Activated CD4-positive, alpha-beta T cell treated with anti-CD3 and anti-CD28 coated beads, Interleukin-2, amount 10 ng/mL, durations not matched to agents 24 days and 14 days (primary cell): Measurements from ENCODE around the gene THSD4. TPM values are rescaled to one million over a fixed set of nuclear protein-coding genes. Genes with fewer than 3 reads are reported as not detected.

ENCODE experiments used
- DNase-seq: peaks from one replicate; pipeline ENCODE4 v3.0.0; 2022
- H3K27ac Mint-ChIP-seq: one replicate; pipeline ENCODE4 v1.8.0; 2022; ENCODE audit warnings: mild to moderate bottlenecking, mixed read lengths
- H3K27me3 Mint-ChIP-seq: one replicate; pipeline ENCODE4 v1.8.0; 2022; ENCODE audit warnings: mixed read lengths
- H3K36me3 Mint-ChIP-seq: one replicate; pipeline ENCODE4 v1.8.0; 2022; ENCODE audit warnings: low read depth, mild to moderate bottlenecking, mixed read lengths
- H3K4me1 Mint-ChIP-seq: one replicate; pipeline ENCODE4 v1.8.0; 2021; ENCODE audit warnings: mixed read lengths
- H3K4me3 Mint-ChIP-seq: one replicate; pipeline ENCODE4 v1.8.0; 2022; ENCODE audit warnings: mild to moderate bottlenecking, moderate library complexity, mixed read lengths
- H3K9me3 Mint-ChIP-seq: one replicate; pipeline ENCODE4 v1.8.0; 2021; ENCODE audit warnings: mixed read lengths
- intact Hi-C: fragments of 100-400 bp; cut with micrococcal nuclease; formaldehyde crosslinking; loops from one replicate; pipeline ENCODE4 v1.15.1; 2023
- total RNA-seq: library from RNA; stranded (reverse); gene quantifications from 2 replicates; pipeline ENCODE4 v1.2.3, GENCODE V29; 2022

Gene THSD4
- total RNA-seq, 1 donor from 2014 or later: not detected

DNA sequence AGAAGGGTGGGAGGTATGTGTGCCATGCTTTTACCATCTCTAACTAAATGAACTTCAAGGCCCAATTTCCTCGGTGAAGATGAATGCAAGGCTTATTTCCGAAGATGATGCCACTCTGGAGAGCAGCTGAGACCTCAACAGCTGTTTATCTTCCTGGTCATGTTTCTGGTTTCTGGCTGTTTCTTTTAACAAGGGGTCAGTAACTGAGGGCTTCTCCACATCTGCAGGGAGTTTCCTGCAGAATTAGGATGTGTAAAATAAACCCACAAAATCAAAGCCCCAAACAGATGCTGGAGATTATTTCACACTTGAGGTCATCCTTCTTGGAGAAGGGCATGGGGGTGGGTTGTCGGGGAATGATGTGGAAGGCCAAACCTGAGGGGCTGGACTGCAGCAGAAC lies 220.3 kb downstream of the THSD4 start:
- peaks cover 2% of the 10 kb centered on the region for H3K27me3 Mint-ChIP-seq
- intact Hi-C loops: no loop called here
- H3K4me3 Mint-ChIP-seq: no peak overlapping the region
- peaks cover 2% of the 10 kb centered on the region for H3K4me1 Mint-ChIP-seq
- H3K36me3 Mint-ChIP-seq: no peaks in the 10 kb centered on the region
- no peak overlapping the region for H3K27ac Mint-ChIP-seq
- DNase-seq: no peak
- no peaks in the 10 kb centered on the region for H3K9me3 Mint-ChIP-seq

DNA sequence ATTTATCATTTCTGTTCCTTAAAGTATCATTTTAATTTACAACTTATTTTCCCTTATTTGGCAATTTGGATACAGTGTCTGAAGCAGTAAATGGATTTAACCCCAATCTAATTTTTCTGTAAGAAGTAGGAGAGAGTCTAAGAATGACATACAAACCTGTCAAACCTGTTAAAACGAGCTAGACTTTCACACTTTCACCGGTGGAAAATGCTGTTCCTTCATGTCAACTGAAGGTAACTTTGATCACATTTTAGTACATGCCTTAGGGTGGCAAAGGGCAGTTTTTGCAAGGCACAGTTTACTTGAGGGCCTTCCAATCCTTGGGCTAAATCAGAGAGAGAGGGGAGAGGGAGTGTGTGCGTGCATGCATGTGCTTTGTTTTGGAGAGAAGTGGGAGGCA lies 221.4 kb downstream of the THSD4 start:
- Mint-ChIP-seq H3K27ac (no peak overlapping the region), H3K36me3 (no peaks in the 10 kb centered on the region), H3K27me3 (peaks cover 2% of the 10 kb centered on the region), H3K4me1 (peaks cover 2% of the 10 kb centered on the region), H3K9me3 (no peaks in the 10 kb centered on the region), H3K4me3 (no peak overlapping the region)
- intact Hi-C loops: no loop called here
- DNase-seq: no peak

DNA sequence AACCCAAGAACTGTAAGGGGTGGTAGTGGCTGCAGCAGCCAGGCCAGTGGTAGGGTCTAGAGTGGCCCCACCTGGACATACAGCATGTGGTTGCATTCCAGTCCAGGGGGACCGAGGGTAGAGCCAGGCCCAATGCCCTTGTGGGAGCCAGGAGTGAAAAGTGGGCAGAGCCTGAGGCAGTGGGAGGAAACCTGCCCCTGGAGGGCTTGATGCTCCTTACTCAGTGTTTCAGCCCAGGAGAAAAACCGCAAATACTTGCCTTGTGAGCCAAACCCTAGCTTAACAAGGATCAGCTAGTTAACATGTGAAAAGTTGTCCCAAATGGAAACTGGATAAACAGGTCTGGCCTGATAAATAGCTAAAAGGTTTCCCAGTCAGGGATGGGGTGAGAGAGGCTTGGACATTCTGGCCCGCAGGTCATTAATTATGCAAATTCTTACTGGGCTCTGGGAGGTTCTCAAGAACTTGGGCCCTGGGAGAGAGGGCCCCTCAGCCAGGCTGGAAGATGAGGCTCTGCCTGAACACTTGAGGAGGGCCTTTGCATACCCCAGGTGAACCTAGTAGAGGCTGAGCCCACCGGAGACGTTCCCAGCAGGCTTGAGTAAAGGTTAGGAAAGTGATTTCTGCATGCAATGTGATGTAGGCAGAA lies 222.1 kb downstream of the THSD4 start:
- intact Hi-C loops: no loop called here
- Mint-ChIP-seq H3K4me3 (no peak overlapping the region), H3K4me1 (peaks cover 2% of the 10 kb centered on the region), H3K36me3 (no peaks in the 10 kb centered on the region), H3K9me3 (no peaks in the 10 kb centered on the region), H3K27me3 (peaks cover 2% of the 10 kb centered on the region), H3K27ac (no peak overlapping the region)
- no peak for DNase-seq

GRCh38 chr15:71338265-71338664 lies 223.0 kb downstream of the THSD4 start:
- Mint-ChIP-seq H3K9me3 (no peaks in the 10 kb centered on the region), H3K27me3 (peaks cover 2% of the 10 kb centered on the region), H3K27ac (no peak overlapping the region), H3K4me1 (peaks cover 2% of the 10 kb centered on the region), H3K4me3 (no peak overlapping the region), H3K36me3 (no peaks in the 10 kb centered on the region)
- intact Hi-C loops: no loop called here
- no peak for DNase-seq

DNA sequence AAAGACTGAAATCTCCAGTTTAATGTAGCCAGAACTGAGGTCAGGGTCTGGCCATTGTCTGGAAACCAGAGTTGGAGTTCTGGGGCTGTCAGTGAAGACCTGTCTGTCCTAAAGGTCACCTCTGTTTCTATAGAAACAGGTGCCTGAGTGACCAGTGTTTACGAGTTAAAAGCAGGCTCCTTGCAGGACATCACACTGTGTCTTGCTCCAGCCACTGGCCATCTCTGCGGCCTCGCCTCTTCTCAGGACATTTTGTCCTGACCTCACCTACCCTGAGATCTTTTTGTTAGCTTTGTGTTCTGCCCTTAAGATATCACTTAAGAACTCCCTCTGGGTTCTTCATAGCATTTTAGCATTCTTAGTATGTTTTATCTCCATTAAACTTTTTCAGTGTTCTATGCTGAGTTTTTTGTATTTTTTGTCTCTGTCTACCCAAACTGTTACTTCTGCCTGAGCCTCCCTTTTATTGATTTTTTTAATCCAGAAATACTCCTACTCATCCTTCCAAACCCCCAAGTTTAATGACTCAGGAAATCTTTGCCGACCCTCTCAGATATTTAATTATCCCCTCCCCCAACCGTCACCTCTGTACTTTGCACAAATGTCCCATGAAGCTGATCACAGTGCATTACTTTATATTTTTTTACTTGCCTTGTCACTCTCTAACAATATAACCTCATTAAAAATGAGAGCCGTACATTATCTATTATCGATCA lies 223.7 kb downstream of the THSD4 start:
- no peak for DNase-seq
- Mint-ChIP-seq H3K36me3 (no peaks in the 10 kb centered on the region), H3K27me3 (peaks cover 2% of the 10 kb centered on the region), H3K4me1 (no peaks in the 10 kb centered on the region), H3K4me3 (no peak overlapping the region), H3K27ac (no peak overlapping the region), H3K9me3 (no peaks in the 10 kb centered on the region)
- intact Hi-C loops: no loop called here

- intact Hi-C loops: loop anchor here (10.0 kb wide), 1 partner anchor 227 kb away; the partner anchor contains the start of gene THSD4
- no peaks in the 10 kb centered on the region for H3K4me1 Mint-ChIP-seq
- H3K27ac Mint-ChIP-seq: no peak overlapping the region
- no peak for DNase-seq
- no peaks in the 10 kb centered on the region for H3K36me3 Mint-ChIP-seq
- H3K27me3 Mint-ChIP-seq: no peaks in the 10 kb centered on the region
- no peak overlapping the region for H3K4me3 Mint-ChIP-seq
- no peaks in the 10 kb centered on the region for H3K9me3 Mint-ChIP-seq
Measured at GRCh38 chr15:71341811-71342550, 226.7 kb downstream of the THSD4 start.

DNA sequence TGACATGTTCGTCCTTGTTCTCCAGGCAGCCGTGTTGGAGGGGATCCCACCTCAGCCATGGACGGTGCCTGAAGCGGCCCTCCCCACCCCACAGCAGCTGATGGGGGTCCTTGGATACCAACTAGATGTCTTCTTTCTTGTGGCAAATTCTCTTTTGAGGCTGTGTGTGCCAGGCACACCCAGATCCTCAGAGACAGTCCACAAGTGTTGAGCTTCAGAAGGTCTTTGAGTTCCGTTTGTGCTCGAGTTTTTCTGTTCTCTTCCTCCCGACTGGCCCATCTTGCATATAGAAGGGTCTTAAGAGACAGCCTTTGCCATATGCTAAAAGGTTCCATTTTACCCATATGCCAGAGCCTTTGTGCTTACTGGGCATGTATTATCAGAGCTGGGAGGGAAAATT lies 227.4 kb downstream of the THSD4 start:
- intact Hi-C loops: loop anchor here (10.0 kb wide), 1 partner anchor 228 kb away; the partner anchor contains the start of gene THSD4
- DNase-seq: no peak
- no peak overlapping the region for H3K4me3 Mint-ChIP-seq
- H3K36me3 Mint-ChIP-seq: no peaks in the 10 kb centered on the region
- H3K27me3 Mint-ChIP-seq: no peaks in the 10 kb centered on the region
- no peak overlapping the region for H3K27ac Mint-ChIP-seq
- no peaks in the 10 kb centered on the region for H3K9me3 Mint-ChIP-seq
- no peaks in the 10 kb centered on the region for H3K4me1 Mint-ChIP-seq

DNA sequence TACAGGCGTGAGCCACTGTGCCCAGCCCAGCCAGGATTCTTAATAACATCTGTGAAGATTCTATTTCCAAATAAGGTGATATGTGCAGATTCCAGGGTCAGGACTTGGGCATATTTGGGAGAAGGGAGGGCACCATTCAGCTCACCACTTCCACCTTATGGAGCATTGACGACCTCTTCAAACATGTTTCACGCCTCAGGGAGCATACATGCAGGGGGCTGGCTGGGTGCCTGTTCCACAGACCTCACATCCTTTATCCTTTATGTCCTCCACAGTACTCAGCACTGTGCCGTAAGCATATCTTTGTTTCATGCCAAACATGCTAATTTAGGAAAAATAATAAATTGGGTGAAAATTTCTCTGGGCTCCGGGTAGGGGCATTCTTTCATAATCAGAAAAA lies 229.0 kb downstream of the THSD4 start:
- Mint-ChIP-seq H3K4me1 (no peaks in the 10 kb centered on the region), H3K4me3 (no peak overlapping the region), H3K36me3 (no peaks in the 10 kb centered on the region), H3K27me3 (no peaks in the 10 kb centered on the region), H3K27ac (no peak overlapping the region), H3K9me3 (no peaks in the 10 kb centered on the region)
- intact Hi-C loops: loop anchor here (10.0 kb wide), 1 partner anchor 230 kb away; the partner anchor contains the start of gene THSD4
- DNase-seq: no peak

DNA sequence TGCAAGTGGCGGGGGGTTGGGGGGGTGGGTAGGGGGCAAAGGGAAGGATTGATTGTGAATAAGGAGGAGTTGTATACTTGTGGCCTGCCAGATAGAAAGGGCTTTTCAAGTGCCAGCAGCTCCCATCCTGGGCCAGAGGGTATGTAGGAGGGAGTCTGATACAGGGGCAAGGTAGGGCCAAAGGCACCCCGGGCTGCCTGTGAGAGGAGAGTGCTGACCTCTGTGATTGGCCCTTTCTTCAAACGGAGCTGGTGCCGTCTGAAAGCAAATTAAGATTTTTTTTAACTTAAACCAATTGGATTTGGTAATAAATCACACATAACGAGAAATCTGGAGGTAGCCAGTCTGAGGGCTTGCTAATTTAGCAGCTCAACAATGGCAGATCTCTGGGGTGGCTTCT lies 229.9 kb downstream of the THSD4 start:
- intact Hi-C loops: loop anchor here (10.0 kb wide), 1 partner anchor 230 kb away; the partner anchor contains the start of gene THSD4
- H3K9me3 Mint-ChIP-seq: no peaks in the 10 kb centered on the region
- no peaks in the 10 kb centered on the region for H3K27me3 Mint-ChIP-seq
- no peak for DNase-seq
- H3K36me3 Mint-ChIP-seq: no peaks in the 10 kb centered on the region
- no peaks in the 10 kb centered on the region for H3K4me1 Mint-ChIP-seq
- no peak overlapping the region for H3K27ac Mint-ChIP-seq
- H3K4me3 Mint-ChIP-seq: no peak overlapping the region

GRCh38 chr15:71346464-71346863 lies 231.2 kb downstream of the THSD4 start:
- Mint-ChIP-seq H3K36me3 (no peaks in the 10 kb centered on the region), H3K27me3 (no peaks in the 10 kb centered on the region), H3K4me1 (no peaks in the 10 kb centered on the region), H3K4me3 (no peak overlapping the region), H3K9me3 (no peaks in the 10 kb centered on the region), H3K27ac (no peak overlapping the region)
- intact Hi-C loops: loop anchor here (10.0 kb wide), 1 partner anchor 232 kb away; the partner anchor contains the start of gene THSD4
- no peak for DNase-seq

- Mint-ChIP-seq H3K4me1 (no peaks in the 10 kb centered on the region), H3K36me3 (no peaks in the 10 kb centered on the region), H3K4me3 (no peak overlapping the region), H3K27me3 (no peaks in the 10 kb centered on the region), H3K27ac (no peak overlapping the region), H3K9me3 (no peaks in the 10 kb centered on the region)
- intact Hi-C loops: loop anchor here (10.0 kb wide), 1 partner anchor 234 kb away; the partner anchor contains the start of gene THSD4
- no peak for DNase-seq
Measured at GRCh38 chr15:71348597-71348996, 233.3 kb downstream of the THSD4 start.

- no peaks in the 10 kb centered on the region for H3K9me3 Mint-ChIP-seq
- H3K4me3 Mint-ChIP-seq: no peak overlapping the region
- no peaks in the 10 kb centered on the region for H3K4me1 Mint-ChIP-seq
- no peaks in the 10 kb centered on the region for H3K36me3 Mint-ChIP-seq
- intact Hi-C loops: loop anchor here (10.0 kb wide), 1 partner anchor 235 kb away; the partner anchor contains the start of gene THSD4
- no peak for DNase-seq
- no peaks in the 10 kb centered on the region for H3K27me3 Mint-ChIP-seq
- no peak overlapping the region for H3K27ac Mint-ChIP-seq
Measured at GRCh38 chr15:71349336-71349735, 234.1 kb downstream of the THSD4 start.

- no peak for DNase-seq
- no peaks in the 10 kb centered on the region for H3K27me3 Mint-ChIP-seq
- no peaks in the 10 kb centered on the region for H3K9me3 Mint-ChIP-seq
- intact Hi-C loops: loop anchor here (10.0 kb wide), 1 partner anchor 235 kb away; the partner anchor contains the start of gene THSD4
- no peak overlapping the region for H3K27ac Mint-ChIP-seq
- no peaks in the 10 kb centered on the region for H3K4me1 Mint-ChIP-seq
- H3K36me3 Mint-ChIP-seq: no peaks in the 10 kb centered on the region
- no peak overlapping the region for H3K4me3 Mint-ChIP-seq
Measured at GRCh38 chr15:71349736-71350526, 234.7 kb downstream of the THSD4 start.
